Measurements from ENCODE around the gene SMIM44.

The SMIM44 gene

DNA sequence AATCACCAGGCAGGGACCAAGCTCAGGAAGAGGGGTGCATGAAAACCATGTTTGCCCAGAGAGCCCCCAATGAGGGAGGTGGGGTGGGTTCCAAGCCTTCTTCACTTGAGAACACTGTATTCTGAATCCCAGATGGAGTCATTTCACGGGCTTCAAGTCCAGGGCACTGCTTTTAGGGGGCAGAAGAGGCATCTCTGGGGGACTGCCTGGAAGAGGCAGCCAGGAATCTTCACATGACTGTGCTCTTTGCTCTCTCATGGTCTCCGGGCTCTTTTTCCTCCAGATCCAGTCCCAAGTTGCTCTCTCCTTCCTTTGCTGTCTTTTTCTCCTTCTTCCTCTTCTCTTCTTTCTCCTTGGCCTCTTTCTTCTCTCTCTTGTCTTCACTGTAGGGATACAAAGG is 8.6 kb downstream of the SMIM44 start:
- DNase-seq, result no peak

DNA sequence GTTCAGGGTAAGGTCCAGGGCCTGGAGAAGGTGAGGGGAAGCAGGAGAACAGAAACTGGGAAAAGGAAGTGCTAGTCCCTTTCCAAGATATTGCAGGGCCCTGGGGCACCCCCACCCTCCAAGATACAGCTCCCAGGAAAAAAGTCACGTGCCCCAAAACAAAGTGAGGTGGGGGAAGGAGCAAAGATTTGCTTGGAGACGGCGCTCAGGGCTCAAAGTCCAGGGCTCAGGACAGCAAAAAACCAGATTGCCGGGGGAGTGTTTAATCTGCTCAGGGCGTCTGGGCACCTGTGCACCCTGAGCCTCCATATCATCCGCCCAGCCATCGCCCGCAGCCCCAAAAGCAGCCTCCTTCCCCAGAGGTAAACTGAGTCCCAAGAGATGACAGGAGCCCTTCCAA is 9.2 kb downstream of the SMIM44 start:
- DNase-seq, result no peak

DNA sequence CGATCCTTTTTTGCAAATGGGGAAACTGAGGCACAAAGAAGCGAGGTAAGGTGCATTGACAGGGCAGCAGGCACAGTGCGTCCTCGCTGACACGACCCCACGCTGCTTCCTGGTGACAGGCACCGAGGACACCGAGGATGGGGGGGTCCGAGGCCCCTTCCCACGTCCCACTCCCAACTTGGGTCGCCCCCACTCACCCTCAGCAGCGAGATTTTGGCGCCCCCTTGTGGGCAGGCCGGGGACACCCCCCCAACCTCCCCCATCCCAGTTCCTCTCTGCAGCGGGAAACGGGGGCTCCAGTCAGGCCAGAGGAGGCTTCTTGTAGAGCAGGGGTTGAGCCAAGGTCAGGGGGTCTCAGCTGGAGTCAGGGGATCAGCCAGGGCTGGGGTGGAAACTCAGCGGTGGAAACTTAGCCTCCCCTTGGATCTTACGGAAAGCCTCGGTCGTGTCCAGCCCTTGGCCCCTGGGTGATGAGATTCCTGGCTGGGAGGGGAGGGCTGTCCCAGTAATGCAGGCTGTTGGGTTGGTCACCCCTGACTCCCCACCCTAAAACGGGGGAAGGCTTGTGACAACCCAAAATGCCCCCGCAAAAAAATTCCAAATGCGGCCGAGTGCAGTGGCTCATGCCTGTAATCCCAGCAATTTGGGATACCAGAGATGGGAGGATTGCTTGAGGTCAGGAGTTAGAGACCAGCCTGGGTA is 11.1 kb downstream of the SMIM44 start:
- DNase-seq, result no peak

DNA sequence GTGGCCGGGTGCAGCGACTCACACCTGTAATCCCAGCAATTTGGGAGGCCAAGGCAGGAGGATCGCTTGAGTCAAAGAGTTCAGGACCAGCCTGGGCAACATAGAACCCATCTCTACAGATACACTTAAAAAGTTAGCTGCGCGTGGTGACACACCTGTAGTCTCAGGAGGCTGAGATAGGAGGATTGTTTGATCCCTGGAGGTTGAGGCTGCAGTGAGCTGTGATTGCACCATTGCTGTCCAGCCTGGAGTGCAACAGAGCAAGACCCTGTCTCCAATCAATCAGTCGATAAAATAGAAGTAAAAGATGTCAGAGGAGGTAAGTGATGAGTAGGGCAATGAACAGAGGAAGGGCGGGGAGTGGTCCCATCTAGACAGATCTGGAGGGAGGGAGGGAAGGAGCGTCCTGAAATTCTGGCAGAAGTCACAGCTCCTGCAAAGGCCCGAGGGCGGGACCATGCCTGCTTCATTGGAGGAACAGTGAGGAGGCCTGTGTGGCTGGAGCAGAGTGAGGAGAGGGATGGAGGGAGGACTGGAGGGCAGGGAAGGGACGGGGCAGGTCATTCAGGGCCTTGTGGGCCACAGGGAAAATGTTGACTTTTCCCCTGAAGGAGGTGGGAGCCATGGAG is 12.6 kb downstream of the SMIM44 start:
- no peak for DNase-seq

DNA sequence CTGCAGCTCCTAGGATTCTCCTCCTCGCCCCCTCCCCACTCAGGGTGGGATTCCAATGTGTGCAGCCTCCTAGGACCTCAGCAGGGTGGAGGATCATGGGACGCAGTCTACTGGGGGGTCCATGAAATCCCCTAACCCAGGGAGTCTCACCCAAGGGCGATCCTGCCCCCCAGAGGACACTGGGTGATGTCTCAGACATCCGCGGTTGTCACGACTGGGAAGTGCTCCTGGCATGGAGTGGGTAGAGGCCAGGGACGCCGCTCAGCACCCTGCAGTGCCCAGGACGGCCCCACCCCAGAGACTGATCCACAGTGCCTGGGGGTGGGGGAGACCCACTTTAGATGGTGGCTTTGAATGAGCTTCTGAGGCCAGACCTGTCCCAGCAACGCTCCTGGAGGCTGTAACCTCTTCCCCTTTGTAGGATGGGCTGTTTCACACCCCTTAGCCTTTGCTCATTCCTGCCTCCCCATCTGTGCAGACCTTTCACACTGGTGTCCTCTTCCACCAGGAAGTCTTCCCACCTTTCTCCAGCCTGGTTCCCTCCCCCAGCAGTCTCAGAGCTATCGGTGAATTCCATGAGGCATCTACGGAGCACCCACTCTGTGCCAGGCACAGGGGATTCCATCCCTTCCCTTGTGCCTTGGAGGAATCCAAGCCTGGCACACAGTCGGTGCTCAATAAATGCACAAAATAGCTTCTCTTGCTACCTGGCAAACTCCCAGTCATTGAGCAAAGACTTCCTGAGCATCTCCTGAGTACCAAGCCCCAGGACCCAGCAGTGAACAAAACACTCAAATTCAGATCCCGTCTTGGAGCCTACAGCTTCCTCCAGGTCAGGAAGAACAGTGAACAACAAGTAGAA is 13.4 kb downstream of the SMIM44 start:
- no peak for DNase-seq

DNA sequence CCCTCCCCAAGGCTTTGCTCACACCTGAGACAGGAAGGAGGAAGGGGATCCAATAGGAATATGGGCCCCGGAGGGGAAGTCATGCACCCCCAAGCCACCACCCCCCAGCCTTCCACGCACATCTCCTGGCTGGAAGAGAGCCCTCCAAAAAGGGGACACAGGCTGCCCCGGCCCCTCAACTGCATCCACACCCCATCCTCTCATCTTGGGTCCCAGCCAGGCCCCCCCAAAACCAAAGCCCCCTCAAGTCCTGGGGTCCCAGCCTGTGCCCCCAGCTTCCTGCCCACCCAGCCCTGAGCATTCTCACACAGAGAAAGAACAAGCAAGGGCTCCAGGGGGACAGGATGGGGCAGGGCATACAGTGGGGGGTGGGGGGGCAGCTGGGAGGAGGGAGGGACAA is 15.0 kb downstream of the SMIM44 start:
- no peak for DNase-seq

DNA sequence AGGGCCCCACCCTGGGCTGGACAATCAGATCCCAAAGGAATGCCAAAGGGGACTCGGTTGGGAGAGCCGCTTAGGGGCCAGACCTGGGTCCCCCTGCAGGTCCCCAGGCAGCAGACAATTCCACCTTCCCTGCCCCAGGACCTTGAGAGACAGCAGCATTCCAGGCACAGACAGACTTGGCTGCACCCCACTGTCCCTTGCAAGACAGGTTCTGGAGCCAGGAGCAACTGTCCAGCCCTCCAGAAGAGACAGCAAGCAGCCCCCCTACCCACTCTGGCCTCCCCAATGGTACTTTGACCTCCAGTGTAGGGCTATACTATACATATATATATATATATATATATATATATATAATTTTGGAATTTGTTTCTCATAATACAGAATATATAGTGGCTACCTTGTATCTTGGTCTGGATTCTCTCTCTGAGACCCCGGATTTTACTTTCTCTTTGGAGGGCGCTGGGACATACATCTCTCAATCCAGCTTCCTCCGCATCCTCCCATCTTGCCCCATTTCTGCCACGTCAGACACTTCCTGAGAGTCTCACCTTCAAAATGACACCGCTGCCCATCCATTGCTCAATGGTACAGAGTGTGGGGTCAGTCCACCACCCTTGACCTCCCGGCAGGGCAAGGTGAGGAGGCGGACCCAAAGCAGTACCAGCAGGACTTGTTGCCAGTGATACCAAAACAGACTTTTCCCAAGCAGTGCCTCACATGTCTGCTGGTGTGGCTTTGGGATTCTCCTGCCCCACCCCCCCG is 15.6 kb downstream of the SMIM44 start:
- no peak for DNase-seq

DNA sequence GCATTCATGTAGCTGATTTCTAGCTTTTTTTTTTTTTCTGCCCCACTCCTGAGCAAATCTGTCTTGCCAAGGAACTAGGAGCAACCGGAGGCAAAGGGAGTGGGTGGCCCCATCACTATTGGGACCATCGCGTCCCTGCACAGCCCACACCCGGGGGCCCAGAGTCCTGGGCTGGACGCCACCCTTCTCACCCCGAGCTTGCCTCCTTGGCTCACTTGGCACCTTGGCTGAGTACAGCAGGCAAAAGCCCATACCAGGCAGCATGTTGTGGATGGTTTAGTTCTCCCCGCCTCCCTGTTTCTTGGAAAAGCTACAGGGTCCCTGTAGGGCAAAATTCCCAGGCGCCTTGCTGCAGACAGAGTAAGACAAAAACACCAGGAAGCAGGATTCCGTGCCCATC is 16.6 kb downstream of the SMIM44 start:
- no peak for DNase-seq

DNA sequence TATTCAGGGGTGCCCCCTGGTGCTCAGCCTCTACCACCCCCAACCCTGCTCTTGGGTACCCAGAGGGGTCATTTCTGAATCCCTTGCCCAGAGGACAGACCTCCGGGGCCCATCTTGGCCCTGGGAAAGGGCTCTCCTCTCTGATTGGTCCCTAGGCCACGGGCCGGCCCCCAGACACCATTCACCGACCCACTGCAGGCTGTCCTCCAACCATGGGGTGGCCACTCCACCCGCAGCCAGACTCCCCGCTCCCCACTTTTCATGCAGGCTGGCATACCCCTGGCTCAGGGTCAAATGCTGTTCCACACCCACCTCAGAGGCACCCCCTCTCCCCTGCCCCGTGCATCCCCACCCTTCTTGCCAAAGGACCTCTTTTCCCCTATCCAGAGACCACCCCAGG is 17.7 kb downstream of the SMIM44 start:
- DNase-seq, result no peak

DNA sequence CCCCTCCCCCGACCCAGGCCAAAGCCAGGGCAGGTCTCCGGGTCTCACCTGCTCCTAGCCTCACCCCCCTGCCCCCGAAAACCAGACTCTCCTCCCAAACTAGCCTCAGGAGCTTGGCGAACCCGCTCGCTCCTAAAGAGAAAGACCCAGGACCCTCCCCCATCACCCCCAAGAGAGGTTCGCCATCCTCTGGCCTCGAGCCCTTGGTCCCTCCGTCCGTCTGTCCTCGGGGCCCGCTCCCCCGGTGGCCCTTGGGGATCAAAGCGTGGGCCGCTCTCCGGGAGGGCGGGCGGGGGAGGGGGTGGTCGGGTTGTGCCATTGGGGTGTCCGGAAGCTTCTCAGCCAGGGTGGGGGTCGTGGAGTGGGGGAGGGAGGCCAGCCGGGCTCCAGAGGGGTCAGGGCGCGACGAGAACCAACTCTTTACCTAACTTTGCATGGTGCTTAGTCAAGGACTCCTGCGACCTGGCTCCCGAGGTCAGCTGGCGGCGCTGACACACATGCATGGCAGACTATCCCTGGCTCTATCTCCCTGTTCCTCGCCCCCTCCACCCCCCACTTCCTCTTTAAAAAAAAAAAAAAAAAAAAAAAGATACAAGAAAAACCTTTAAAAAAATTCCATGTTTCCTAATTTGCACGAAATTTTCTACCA is 18.5 kb downstream of the SMIM44 start:
- no peak for DNase-seq

DNA sequence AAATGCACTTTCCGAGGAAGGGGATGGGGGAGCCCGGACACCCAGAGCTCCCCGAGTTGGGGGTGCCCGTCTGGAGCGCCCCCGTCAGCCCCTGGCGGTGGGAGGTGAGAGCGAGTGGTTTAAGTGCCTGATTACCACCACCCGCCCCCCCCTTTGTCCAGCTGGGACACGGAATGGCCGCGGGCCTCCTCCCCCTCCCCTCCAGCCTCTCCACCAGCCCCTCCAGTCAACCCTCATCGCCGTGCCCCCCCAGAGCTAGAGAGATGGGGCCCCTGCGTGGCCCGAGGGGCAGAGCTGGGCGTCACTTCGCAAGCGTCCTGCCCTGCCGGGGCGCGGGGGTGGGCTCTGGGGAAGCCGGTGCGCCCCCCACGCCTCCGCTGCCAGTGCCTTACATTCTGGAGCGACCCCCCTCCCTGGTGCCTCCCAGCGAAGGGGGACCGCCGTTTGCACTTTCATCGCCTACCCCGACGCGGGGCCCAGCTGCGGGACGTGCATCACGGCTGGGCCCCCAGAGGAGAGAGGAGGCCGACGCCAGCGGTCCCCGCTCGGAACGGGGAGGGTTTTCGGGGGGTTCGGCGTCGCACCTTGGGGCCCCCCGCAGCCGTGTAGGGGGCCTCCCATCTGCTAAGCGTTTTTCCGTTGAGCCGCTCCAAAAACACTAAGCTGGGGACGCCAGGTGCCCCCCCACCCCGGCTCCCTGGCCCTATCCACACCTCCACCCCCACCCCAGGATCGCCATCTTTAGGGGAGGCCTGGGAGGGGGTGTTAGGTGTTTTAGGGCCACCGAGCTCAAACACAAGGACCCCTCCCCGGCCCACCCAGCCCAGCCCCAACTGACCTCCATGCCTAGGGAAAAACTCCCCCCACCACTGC is 19.3 kb downstream of the SMIM44 start:
- no peak for DNase-seq

DNA sequence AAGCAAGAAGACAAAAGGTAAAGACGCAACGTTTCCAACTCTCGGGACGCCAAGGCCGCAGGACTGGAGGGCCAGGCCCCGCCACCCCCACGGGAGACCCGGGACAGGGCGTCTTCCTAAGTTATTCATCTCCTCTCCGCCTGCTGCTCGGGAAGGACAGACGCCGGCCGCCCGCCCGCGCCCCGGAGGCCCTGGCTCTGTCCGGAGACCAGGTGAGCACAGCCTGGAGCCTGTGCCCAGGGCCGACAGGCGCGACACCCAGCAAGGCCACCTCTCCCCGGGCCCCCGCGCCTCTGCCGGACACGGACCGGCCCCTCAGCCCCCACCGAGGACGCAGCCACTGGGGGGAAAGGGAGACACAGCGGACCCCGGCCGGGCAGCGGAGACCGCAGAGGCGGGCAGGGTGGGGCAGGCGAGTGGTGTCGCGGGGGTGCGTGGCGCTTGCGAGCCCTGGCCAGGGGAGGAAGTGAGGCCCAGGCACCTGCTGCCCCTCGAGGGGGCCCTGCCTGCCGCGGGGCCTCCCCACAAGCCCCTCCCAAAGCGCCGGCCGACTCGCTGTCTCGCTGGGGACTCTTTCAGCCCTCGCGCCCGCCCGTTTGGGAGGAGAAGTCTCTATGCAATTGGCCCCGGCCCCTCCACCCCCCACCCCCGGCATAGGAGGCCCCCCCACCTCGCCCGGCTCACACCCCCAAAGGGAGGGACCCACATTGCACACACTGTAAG is 20.1 kb downstream of the SMIM44 start:
- no peak for DNase-seq

DNA sequence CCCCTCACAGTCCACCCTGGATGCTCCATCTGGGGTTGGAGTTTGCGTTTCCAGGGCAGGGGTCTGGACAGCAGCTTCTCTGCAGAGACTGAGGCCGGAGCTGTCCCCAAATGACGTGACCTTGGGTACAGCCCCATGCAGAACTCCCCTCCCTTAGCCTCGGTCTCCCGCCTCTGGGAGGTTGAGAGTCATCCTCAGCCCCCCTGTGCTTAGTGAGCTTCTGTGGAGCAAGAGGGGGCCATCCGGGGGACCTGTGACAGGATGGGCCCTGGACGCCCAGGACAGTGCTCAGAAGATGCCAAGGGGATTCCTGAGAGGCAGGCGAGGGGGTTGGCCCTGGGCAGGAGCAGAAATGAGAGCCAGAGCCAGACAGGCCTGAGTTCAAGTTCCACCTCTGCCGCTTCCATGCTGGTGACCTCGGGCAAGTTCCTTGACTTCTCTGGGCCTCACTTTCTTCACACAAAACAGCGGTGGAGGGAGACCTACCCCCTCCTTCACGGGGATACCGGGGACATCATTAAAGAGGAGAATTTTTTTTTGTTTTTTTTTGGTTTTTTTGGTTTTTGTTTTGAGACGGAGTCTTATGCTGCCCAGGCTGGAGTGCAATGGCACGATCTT is 23.2 kb downstream of the SMIM44 start:
- no peak for DNase-seq

DNA sequence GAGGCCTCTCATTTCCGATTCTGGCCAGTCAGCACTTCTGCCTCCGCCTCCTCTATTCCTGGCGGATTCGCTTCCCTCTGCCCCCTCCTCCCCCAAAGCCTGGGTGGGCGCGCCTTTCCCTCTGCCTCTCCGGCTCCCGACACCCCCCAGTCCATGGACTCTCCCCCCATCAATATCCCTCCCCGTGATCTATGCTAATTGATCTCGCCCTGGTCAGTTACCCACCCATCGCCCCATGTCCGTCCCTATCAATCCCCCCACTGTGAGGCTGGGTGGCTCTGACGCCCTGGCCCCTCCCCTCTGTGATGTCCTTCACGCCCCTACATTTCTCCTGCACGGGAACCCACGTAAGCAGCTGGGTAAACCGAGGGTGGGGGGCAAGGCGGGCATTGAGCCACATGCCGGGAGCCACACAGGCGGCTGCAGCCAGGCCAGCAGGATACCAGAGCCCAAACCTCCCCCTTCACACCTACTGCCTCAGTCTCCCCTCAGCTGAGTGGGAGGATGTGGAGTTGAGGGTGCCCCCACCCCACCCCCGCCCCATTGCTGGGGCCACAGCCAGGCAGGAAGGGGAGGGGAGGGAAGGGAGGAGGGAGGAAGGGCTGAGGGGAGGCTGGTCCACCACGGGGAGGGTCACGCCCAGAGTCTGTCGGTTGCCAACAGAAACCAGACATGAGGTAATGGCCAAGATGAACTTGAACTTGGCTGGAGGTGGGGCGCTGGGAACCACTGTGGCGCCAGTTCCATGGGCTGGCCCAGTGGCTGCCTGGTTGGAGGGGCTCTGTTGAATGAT is 24.0 kb downstream of the SMIM44 start:
- peak; percentile 92 for DNase-seq

DNA sequence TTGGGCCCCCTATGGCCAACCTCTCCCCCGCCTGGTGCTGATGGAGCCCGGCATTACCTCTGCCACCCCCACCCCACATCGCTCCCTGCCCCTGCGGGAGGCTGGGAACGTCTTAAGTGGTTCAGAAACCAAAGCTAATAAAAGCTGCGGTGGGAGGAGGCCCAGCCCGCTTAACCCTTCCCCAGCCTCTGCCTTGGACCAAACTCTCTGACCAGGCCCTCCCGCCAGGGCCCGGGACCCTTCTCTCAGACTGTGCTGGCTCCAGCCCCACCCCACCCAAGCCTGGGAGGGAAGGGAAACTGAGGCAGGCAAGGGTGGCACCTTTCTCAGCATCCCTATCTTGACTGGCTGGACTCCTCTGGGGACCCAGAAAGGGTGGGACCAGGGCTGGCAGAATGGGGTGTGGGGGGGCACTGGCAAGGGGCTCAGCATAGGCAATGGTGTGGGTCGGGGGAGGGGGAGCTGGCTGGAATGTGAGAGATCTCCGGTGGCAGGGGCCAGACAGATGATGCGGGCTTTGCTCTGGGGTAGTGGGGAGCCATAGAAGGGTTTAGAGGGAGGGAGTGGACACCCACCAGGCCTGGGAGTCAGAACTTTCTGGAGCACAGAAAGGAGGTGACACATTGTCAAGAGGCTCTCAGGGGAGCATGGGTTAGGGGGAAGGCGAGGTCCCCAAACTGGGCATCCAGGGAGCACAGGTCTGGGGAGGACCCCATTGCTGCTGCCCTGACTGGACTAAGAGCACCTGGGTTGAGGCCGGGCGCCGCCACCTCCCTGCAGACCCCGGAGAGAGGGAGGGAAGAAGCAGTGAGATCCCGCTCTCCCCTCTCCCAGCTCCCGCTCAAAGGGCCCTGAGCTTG is 24.8 kb downstream of the SMIM44 start:
- DNase-seq, result no peak

DNA sequence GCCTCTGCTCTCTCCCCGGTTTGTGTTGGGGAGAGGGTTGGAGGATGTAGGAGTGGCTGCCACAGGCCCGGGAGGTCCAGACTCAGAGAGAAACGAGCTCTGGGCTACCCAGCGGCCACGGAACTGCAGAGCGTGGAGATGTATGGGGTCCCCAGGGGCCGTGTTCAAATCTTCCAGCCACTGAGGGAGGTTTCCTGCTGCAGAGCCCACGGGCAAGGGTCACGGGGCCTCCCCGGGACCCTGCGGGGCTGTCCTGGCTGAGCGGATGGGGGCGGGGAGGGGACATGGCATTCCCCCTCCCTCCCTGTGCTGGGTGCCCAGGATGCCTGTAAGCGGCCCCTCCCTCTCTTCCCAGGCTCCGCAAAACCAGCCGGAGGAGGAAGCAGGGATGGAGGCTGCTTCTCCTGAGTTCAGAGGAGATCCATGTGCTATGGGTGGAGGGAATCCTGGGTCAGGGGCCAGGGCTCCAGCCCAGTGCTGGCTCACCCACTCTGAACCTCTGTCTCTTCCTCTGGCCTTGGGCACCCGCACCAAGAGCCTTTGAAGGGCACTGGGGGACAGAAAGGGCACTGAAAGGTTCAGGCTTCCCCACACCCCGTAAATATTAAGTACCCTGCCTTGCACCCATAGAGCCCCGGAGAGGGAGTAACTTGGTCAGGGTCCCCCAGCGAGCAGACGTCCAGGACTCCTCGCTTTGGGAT is 25.6 kb downstream of the SMIM44 start:
- no peak for DNase-seq

DNA sequence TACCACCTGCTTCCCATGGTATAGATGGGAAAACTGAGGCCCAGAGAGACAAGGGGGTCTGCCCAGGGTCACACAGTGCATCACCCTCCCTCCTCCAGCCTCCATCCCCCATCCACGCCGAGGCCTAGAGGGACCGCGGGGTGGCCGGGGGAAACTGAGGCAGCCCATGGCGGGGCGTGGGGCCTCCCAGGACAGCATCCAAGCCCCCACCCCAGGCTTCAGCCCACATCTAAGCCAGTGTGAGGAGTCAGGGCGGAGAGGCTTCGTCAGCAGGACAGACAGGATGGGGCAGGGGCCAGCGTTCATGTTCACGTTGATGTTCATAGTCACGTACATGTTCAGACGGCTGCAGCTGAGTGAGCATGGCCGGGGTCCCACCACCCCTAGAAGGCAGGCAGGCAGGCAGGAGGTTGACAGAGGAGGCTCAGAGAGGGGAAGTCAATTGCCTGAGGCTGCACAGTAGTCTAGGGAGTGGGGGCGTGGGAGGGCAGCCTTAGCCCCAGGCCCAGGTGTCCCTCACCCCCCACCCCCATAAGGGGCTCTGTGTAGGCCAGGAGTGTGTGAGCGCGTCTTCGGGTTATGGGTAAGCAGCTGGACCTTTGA is 26.2 kb downstream of the SMIM44 start:
- no peak for DNase-seq

Data from kidney glomerular epithelial cell (primary cell).